Peyer's patch (tissue), 4 donors: ENCODE data around the gene NOL4.

Experiments
- POLR2A ChIP-seq, 2 donors: fragments of 450-650 bp; IDR thresholded peaks; one replicate each; pipeline ENCODE4 v1.5.1; 2017; ENCODE audit warnings: antibody characterized with exemption in 2 of 2, mild to moderate bottlenecking in 2 of 2, moderate library complexity in 2 of 2
- TF ChIP-seq, protein P1 (sequence below), 6 experiments: fragments of 450-650 bp in 4 of 6; fragments of 200-600 bp in 2 of 6; sonication (generic) in 1 of 6; IDR thresholded peaks; one replicate each; pipeline ENCODE4 v1.5.1; 2017 to 2019; ENCODE audit warnings: antibody characterized with exemption in 6 of 6, mild to moderate bottlenecking in 3 of 6, moderate library complexity in 1 of 6

DNA sequence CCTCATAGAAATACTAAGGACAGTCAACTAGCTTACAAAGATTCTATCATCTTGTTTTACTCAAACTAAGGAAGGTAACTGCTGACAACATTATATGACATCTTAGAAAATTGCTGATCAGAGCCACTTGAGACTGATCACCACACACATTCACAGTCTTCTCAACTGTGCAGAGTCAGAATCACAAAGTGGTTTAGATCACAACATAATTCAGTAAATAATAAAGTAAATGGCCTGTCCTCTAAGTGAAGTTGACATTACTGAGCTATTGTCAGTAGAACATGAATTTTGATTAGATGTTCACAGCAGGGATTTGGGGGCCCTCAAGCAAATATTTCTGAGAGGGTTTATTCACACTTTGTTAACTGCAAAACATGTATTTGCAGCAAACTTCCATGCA, 28.5 kb downstream of the NOL4 start:
- TF ChIP-seq POLR2A (IDR thresholded peaks at IDR 0.05), result no peak
- TF ChIP-seq, protein P1, sequence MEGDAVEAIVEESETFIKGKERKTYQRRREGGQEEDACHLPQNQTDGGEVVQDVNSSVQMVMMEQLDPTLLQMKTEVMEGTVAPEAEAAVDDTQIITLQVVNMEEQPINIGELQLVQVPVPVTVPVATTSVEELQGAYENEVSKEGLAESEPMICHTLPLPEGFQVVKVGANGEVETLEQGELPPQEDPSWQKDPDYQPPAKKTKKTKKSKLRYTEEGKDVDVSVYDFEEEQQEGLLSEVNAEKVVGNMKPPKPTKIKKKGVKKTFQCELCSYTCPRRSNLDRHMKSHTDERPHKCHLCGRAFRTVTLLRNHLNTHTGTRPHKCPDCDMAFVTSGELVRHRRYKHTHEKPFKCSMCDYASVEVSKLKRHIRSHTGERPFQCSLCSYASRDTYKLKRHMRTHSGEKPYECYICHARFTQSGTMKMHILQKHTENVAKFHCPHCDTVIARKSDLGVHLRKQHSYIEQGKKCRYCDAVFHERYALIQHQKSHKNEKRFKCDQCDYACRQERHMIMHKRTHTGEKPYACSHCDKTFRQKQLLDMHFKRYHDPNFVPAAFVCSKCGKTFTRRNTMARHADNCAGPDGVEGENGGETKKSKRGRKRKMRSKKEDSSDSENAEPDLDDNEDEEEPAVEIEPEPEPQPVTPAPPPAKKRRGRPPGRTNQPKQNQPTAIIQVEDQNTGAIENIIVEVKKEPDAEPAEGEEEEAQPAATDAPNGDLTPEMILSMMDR (IDR thresholded peaks at IDR 0.05), result no peak
